RWPE2 (cell line): Measurements from ENCODE around the gene RBMS3.

Experiments
- ATAC-seq: fragments of 200-7000 bp; cut with Tn5 transposase; 3 replicates; pipeline ENCODE4 v1.9.1; 2021; ENCODE audit warnings: low read depth
- DNase-seq: peaks from one replicate; pipeline ENCODE4 v3.0.0-alpha.2; 2020; ENCODE audit warnings: low spot score
- H3K27ac ChIP-seq: fragments of 450-650 bp; 2 replicates; pipeline ENCODE4 v1.5.1; 2017; ENCODE audit warnings: mild to moderate bottlenecking; ENCODE audit not compliant: poor library complexity, severe bottlenecking
- H3K27me3 ChIP-seq: fragments of 250-450 bp; sonication (Bioruptor Pico); 2 replicates; pipeline ENCODE4 v1.5.1; 2021; ENCODE audit warnings: mild to moderate bottlenecking, moderate library complexity; ENCODE audit not compliant: insufficient read depth, poor library complexity, severe bottlenecking
- H3K36me3 ChIP-seq: fragments of 250-450 bp; sonication (Bioruptor Pico); 2 replicates; pipeline ENCODE4 v1.5.1; 2020; ENCODE audit warnings: low read depth, mild to moderate bottlenecking, moderate library complexity
- H3K4me1 ChIP-seq: fragments of 250-450 bp; sonication (Bioruptor Pico); 2 replicates; pipeline ENCODE4 v1.5.1; 2021; ENCODE audit warnings: mild to moderate bottlenecking, moderate library complexity; ENCODE audit not compliant: insufficient read depth, poor library complexity, severe bottlenecking
- H3K4me3 ChIP-seq: fragments of 250-450 bp; sonication (Bioruptor Pico); 2 replicates; pipeline ENCODE4 v1.5.1; 2021; ENCODE audit warnings: mild to moderate bottlenecking, moderate library complexity; ENCODE audit not compliant: severe bottlenecking
- H3K9me3 ChIP-seq: fragments of 250-450 bp; sonication (Bioruptor Pico); 2 replicates; pipeline ENCODE4 v1.5.1; 2021; ENCODE audit warnings: mild to moderate bottlenecking, moderate library complexity; ENCODE audit not compliant: severe bottlenecking
- TF ChIP-seq, protein P1 (sequence below): fragments of 450-650 bp; IDR thresholded peaks from one replicate; pipeline ENCODE4 v1.5.1; 2017; ENCODE audit warnings: mild to moderate bottlenecking, moderate library complexity; ENCODE audit not compliant: poor library complexity, severe bottlenecking

RBMS3 gene

DNA sequence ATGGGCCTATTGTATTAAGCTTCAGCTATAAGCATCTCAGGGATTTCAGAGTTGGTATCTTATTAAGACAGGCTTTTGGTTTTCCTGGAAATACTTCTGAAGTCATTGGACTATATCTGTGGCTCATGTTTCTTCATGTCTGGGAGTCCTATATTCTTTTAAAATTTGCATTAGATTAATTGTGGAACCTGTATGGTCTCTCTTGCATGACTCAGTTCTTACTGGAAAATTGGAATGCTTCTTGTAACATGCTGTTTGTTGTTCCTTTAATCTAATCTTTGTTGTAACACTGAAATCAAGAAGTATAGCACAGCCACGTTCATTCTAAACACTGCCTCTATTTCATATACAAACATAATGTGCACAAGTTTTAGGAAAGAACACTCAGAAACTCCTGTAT lies 208.1 kb downstream of the RBMS3 start:
- no peak for ATAC-seq
- TF ChIP-seq, protein P1, sequence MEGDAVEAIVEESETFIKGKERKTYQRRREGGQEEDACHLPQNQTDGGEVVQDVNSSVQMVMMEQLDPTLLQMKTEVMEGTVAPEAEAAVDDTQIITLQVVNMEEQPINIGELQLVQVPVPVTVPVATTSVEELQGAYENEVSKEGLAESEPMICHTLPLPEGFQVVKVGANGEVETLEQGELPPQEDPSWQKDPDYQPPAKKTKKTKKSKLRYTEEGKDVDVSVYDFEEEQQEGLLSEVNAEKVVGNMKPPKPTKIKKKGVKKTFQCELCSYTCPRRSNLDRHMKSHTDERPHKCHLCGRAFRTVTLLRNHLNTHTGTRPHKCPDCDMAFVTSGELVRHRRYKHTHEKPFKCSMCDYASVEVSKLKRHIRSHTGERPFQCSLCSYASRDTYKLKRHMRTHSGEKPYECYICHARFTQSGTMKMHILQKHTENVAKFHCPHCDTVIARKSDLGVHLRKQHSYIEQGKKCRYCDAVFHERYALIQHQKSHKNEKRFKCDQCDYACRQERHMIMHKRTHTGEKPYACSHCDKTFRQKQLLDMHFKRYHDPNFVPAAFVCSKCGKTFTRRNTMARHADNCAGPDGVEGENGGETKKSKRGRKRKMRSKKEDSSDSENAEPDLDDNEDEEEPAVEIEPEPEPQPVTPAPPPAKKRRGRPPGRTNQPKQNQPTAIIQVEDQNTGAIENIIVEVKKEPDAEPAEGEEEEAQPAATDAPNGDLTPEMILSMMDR = no peak

DNA sequence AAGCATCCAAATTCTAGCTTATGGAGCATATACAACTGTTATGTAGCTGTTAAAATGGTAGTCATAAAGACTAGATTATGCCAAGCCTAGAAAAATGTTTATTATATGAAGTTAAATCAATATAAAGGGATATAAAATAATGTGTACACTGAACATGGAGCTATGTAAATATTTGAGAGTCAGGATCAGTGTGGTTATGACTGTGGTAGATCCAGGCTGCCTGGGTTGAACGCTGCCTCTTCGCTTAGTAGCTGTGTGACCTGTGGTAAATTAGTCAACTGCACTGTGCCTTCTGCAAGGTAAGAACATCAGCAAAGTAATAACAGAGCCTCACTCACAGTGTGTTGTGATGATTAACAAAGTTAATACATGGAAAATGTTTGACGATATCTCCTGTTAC lies 212.2 kb downstream of the RBMS3 start:
- no peak for DNase-seq
- TF ChIP-seq, protein P1 = no peak
- Histone ChIP-seq H3K4me3 (no peak overlapping the region), H3K4me1 (no peaks in the 10 kb centered on the region), H3K27ac (no peak overlapping the region), H3K9me3 (no peaks in the 10 kb centered on the region), H3K36me3 (no peaks in the 10 kb centered on the region), H3K27me3 (no peaks in the 10 kb centered on the region)
- ATAC-seq = no peak

More for the DNA sequence above, 208.1 kb downstream of the RBMS3 start:
- Histone ChIP-seq H3K4me1 (peaks cover 15% of the 10 kb centered on the region), H3K27me3 (no peaks in the 10 kb centered on the region), H3K9me3 (no peaks in the 10 kb centered on the region), H3K36me3 (no peaks in the 10 kb centered on the region), H3K27ac (no peak overlapping the region), H3K4me3 (no peak overlapping the region)
- no peak for DNase-seq

DNA sequence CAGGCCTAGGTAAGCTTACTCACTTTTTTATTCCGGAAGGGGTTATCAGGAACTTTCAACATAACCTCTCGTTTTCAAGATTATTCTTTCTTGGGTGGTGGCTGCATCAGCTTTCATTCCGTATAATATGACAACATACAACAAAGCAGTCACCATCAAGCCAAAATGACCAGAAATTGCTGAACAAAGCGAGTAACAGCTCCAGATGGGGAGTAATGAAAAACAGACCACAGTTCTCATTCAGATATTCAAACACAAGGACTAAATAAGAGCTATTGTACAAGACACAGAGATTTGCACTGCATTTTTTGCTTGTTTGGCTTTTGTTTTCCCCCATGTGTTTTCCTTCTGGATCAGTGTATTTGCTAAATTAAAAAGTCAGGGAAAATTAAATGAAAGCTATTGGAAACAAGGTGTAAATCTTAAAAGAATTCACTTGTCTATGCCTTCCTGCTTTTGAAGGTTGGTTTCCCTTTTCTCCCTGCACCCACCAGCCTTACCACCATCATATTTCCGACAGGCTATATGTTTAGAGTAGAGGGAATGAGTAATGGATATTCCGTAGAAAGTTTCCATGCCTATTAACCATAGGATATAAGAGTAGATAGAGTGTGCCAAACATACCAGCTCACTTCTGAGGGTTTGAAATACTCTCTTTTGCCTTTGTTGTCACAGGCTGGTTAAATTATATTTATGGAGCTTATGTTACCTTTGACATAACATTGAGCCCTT lies 213.6 kb downstream of the RBMS3 start:
- H3K9me3 ChIP-seq = no peaks in the 10 kb centered on the region
- H3K36me3 ChIP-seq = no peaks in the 10 kb centered on the region
- H3K4me1 ChIP-seq = no peaks in the 10 kb centered on the region
- H3K4me3 ChIP-seq = no peak overlapping the region
- DNase-seq = no peak
- no peak for ATAC-seq
- TF ChIP-seq, protein P1 = no peak
- H3K27me3 ChIP-seq = no peaks in the 10 kb centered on the region
- no peak overlapping the region for H3K27ac ChIP-seq

DNA sequence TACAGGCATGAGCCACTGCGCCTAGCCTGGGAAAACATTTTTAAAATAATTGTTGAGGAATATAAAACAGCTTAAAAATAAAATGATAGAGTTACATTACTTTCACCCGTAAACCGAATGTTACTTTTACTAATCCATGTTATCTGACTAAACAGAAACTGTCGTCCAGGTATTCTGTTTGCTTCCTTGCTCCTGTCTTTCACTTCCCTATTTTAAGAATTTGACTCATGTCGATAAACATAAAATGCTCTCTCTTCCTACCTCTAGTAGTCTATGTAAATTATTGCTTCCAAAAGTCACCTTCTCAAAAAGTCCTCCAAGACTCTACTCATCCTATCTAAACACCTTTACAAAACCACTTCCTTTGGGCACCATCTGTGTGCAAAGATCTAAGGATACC lies 216.4 kb downstream of the RBMS3 start:
- Histone ChIP-seq H3K9me3 (no peaks in the 10 kb centered on the region), H3K4me1 (no peaks in the 10 kb centered on the region), H3K27me3 (no peaks in the 10 kb centered on the region), H3K4me3 (no peak overlapping the region), H3K27ac (no peak overlapping the region), H3K36me3 (no peaks in the 10 kb centered on the region)
- DNase-seq = no peak
- no peak for ATAC-seq
- TF ChIP-seq, protein P1 = no peak

DNA sequence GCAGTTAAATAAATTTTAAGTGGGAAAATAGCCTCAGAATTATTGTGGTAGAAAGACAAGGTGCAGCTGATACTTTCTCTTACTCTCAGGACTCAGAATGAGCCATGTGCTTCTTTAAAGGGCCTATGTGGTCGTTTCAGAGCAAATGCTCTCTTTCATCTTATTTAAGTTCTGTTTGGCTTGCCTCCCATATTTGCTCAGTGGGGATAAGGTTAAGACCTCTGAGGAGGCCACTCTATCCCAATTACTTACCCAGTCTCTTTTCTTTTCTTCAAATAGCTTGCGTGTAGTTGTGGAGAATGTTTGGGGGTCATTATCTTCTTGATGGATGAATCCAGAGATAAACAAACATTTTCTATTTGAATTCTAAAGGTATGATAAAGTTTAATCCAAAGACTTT lies 221.9 kb downstream of the RBMS3 start:
- TF ChIP-seq, protein P1 = no peak
- no peaks in the 10 kb centered on the region for H3K36me3 ChIP-seq
- no peaks in the 10 kb centered on the region for H3K4me1 ChIP-seq
- H3K27ac ChIP-seq = no peak overlapping the region
- H3K4me3 ChIP-seq = no peak overlapping the region
- H3K27me3 ChIP-seq = no peaks in the 10 kb centered on the region
- H3K9me3 ChIP-seq = no peaks in the 10 kb centered on the region
- no peak for DNase-seq
- ATAC-seq = no peak
